ENCODE data around the gene ARHGAP29. TPM values are rescaled to one million over a fixed set of nuclear protein-coding genes. Genes with fewer than 3 reads are reported as not detected.

ARHGAP29 gene
- polyA plus RNA-seq, 1 donor (not counting 4 experiments of a cell fraction or from before 2014, with no cell fraction given) = 79.7 TPM

GRCh38 chr1:94126651-94127050 is 110.7 kb downstream of the ARHGAP29 start:
- no peaks in the 10 kb centered on the region for H3K27me3 ChIP-seq (ENCODE audit: control insufficient read depth, extremely low read depth, insufficient read depth, low read length)
- H4K20me1 ChIP-seq (ENCODE audit: control insufficient read depth, extremely low read depth, insufficient read depth, low read length) = no peaks in the 10 kb centered on the region
- no peaks in the 10 kb centered on the region for H3K79me2 ChIP-seq (ENCODE audit: control insufficient read depth, insufficient read depth, low read length)
- DNase-seq (ENCODE audit: low read depth, low spot score) (no peak), FAIRE-seq (no peak)
- TF ChIP-seq EZH2 (IDR thresholded peaks at IDR 0.05; ENCODE audit: low read length) (no peak), CTCF (optimal IDR thresholded peaks at IDR 0.05 in 1 of 3, IDR thresholded peaks at IDR 0.05 in 1 of 3, conservative IDR thresholded peaks at IDR 0.05 in 1 of 3; ENCODE audit: extremely low read depth in 1 of 3, insufficient read depth in 2 of 3, low read length in 3 of 3) (no peak)
- dilution Hi-C loops (cut with MboI; ENCODE audit: extremely low pct_ligation_motif_present, low sequenced_read_pairs) = no loop called here
- no peak overlapping the region for H3K4me2 ChIP-seq (ENCODE audit: control insufficient read depth, extremely low read depth, insufficient read depth, low read depth, low read length)
- no peaks in the 10 kb centered on the region for H3K36me3 ChIP-seq (ENCODE audit: control insufficient read depth in 2 of 2, extremely low read depth in 1 of 2, insufficient read depth in 2 of 2, low read length in 2 of 2)
- no peak overlapping the region for H3K9ac ChIP-seq (ENCODE audit: control insufficient read depth, extremely low read depth, insufficient read depth, low read length)
- peaks cover 4% of the 10 kb centered on the region for H3K4me1 ChIP-seq (ENCODE audit: control insufficient read depth, extremely low read depth, insufficient read depth, low read length)
- H3K27ac ChIP-seq (ENCODE audit: control insufficient read depth, insufficient read depth, low read length) = no peak overlapping the region
- H3K4me3 ChIP-seq (ENCODE audit: control insufficient read depth in 2 of 3, extremely low read depth in 1 of 3, insufficient read depth in 2 of 3, low read depth in 1 of 3, low read length in 3 of 3) = no peak overlapping the region
- H3K9me3 ChIP-seq (ENCODE audit: control insufficient read depth, low read depth, low read length) = no peaks in the 10 kb centered on the region
- no peaks in the 10 kb centered on the region for H3K9me1 ChIP-seq (ENCODE audit: control insufficient read depth, extremely low read depth, insufficient read depth, low read length)
- no peak overlapping the region for H2AFZ ChIP-seq (ENCODE audit: control insufficient read depth, low read length)

- no peak for FAIRE-seq
- no peaks in the 10 kb centered on the region for H3K36me3 ChIP-seq (ENCODE audit: control insufficient read depth in 2 of 2, extremely low read depth in 1 of 2, insufficient read depth in 2 of 2, low read length in 2 of 2)
- no peak for TF ChIP-seq EZH2 (IDR thresholded peaks at IDR 0.05; ENCODE audit: low read length)
- no peak for TF ChIP-seq CTCF (optimal IDR thresholded peaks at IDR 0.05 in 1 of 3, IDR thresholded peaks at IDR 0.05 in 1 of 3, conservative IDR thresholded peaks at IDR 0.05 in 1 of 3; ENCODE audit: extremely low read depth in 1 of 3, insufficient read depth in 2 of 3, low read length in 3 of 3)
- no peaks in the 10 kb centered on the region for H3K79me2 ChIP-seq (ENCODE audit: control insufficient read depth, insufficient read depth, low read length)
- DNase-seq (ENCODE audit: low read depth, low spot score) = no peak
- H3K4me3 ChIP-seq (ENCODE audit: control insufficient read depth in 2 of 3, extremely low read depth in 1 of 3, insufficient read depth in 2 of 3, low read depth in 1 of 3, low read length in 3 of 3) = no peak overlapping the region
- H2AFZ ChIP-seq (ENCODE audit: control insufficient read depth, low read length) = no peak overlapping the region
- H3K4me1 ChIP-seq (ENCODE audit: control insufficient read depth, extremely low read depth, insufficient read depth, low read length) = no peaks in the 10 kb centered on the region
- no peak overlapping the region for H3K27ac ChIP-seq (ENCODE audit: control insufficient read depth, insufficient read depth, low read length)
- dilution Hi-C loops (cut with MboI; ENCODE audit: extremely low pct_ligation_motif_present, low sequenced_read_pairs) = no loop called here
- H3K9me1 ChIP-seq (ENCODE audit: control insufficient read depth, extremely low read depth, insufficient read depth, low read length) = no peaks in the 10 kb centered on the region
- no peaks in the 10 kb centered on the region for H3K9me3 ChIP-seq (ENCODE audit: control insufficient read depth, low read depth, low read length)
- no peaks in the 10 kb centered on the region for H4K20me1 ChIP-seq (ENCODE audit: control insufficient read depth, extremely low read depth, insufficient read depth, low read length)
- no peak overlapping the region for H3K4me2 ChIP-seq (ENCODE audit: control insufficient read depth, extremely low read depth, insufficient read depth, low read depth, low read length)
- H3K27me3 ChIP-seq (ENCODE audit: control insufficient read depth, extremely low read depth, insufficient read depth, low read length) = no peaks in the 10 kb centered on the region
- H3K9ac ChIP-seq (ENCODE audit: control insufficient read depth, extremely low read depth, insufficient read depth, low read length) = no peak overlapping the region
These were observed 111.6 kb downstream of the ARHGAP29 start for GRCh38 chr1:94125551-94126514.

Measured in keratinocyte (primary cell).